Loucy (cell line): Measurements from ENCODE around the gene SPDL1.

Source experiments
- EZH2phosphoT487 ChIP-seq: fragments of 200-600 bp; IDR thresholded peaks from 2 replicates; pipeline ENCODE4 v1.6.1; 2018; ENCODE audit warnings: antibody characterized with exemption, mild to moderate bottlenecking, moderate library complexity, borderline replicate concordance
- TF ChIP-seq, protein P1 (sequence below): fragments of 200-600 bp; sonication (generic); conservative IDR thresholded peaks from 2 replicates; pipeline ENCODE4 v1.5.1; 2014; ENCODE audit warnings: mild to moderate bottlenecking, antibody characterized with exemption, low read length

DNA sequence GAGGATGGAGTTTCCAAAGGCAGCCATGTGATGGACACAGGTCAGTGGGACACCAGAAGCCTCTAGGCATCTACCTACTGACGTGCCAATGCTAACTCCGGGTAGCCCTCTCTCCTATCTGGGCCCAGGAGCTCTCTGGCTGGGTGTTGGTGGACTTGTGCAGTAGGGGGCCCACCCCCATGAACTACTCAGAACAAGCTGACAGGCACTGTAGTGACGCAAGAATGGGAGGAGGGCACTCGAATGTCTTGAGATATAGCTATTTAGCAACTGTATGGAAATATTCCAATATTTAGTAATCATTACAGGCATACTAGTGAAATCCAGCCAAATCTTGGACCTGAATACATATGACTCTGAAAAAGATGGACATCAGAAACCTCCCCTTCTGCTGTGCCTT is 47.8 kb downstream of the SPDL1 start:
- TF ChIP-seq, protein P1, sequence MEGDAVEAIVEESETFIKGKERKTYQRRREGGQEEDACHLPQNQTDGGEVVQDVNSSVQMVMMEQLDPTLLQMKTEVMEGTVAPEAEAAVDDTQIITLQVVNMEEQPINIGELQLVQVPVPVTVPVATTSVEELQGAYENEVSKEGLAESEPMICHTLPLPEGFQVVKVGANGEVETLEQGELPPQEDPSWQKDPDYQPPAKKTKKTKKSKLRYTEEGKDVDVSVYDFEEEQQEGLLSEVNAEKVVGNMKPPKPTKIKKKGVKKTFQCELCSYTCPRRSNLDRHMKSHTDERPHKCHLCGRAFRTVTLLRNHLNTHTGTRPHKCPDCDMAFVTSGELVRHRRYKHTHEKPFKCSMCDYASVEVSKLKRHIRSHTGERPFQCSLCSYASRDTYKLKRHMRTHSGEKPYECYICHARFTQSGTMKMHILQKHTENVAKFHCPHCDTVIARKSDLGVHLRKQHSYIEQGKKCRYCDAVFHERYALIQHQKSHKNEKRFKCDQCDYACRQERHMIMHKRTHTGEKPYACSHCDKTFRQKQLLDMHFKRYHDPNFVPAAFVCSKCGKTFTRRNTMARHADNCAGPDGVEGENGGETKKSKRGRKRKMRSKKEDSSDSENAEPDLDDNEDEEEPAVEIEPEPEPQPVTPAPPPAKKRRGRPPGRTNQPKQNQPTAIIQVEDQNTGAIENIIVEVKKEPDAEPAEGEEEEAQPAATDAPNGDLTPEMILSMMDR, result no peak
- no peak for TF ChIP-seq EZH2phosphoT487
